ENCODE measurements around the gene RNASET2. TPM values are rescaled to one million over a fixed set of nuclear protein-coding genes. Genes with fewer than 3 reads are reported as not detected.

RNASET2 gene
- total RNA-seq, 2 donors from 2014 or later: 24.2 to 33.1 TPM

DNA sequence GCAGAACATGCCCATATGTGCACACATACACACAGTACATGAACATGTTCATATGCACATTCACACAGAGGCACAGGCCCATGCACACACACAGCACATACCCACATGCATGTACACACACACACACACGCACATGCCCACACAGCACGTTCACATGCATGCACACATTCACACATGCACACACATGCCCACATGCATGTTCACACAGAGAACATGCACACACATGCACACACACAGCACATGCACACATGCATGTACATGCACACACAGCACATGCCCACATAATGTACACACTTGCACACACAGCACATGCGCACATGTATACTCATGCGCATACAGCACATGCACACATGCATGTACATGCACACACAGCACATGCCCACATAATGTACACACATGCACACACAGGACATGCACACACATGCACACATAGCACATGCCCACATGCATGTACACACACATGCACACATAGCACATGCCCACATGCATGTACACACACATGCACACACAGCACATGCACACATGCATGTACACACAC lies 25.9 kb downstream of the RNASET2 start:
- no peaks in the 10 kb centered on the region for H3K4me1 ChIP-seq
- TF ChIP-seq, protein P1, sequence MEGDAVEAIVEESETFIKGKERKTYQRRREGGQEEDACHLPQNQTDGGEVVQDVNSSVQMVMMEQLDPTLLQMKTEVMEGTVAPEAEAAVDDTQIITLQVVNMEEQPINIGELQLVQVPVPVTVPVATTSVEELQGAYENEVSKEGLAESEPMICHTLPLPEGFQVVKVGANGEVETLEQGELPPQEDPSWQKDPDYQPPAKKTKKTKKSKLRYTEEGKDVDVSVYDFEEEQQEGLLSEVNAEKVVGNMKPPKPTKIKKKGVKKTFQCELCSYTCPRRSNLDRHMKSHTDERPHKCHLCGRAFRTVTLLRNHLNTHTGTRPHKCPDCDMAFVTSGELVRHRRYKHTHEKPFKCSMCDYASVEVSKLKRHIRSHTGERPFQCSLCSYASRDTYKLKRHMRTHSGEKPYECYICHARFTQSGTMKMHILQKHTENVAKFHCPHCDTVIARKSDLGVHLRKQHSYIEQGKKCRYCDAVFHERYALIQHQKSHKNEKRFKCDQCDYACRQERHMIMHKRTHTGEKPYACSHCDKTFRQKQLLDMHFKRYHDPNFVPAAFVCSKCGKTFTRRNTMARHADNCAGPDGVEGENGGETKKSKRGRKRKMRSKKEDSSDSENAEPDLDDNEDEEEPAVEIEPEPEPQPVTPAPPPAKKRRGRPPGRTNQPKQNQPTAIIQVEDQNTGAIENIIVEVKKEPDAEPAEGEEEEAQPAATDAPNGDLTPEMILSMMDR (IDR thresholded peaks at IDR 0.05): no peak
- H3K4me3 ChIP-seq: no peak overlapping the region
- H3K9me3 ChIP-seq: no peaks in the 10 kb centered on the region
- H3K27me3 ChIP-seq: no peaks in the 10 kb centered on the region
- peaks cover 9% of the 10 kb centered on the region for H3K36me3 ChIP-seq
- no peak overlapping the region for H3K27ac ChIP-seq
- no peak for DNase-seq (ENCODE audit: low spot score)

DNA sequence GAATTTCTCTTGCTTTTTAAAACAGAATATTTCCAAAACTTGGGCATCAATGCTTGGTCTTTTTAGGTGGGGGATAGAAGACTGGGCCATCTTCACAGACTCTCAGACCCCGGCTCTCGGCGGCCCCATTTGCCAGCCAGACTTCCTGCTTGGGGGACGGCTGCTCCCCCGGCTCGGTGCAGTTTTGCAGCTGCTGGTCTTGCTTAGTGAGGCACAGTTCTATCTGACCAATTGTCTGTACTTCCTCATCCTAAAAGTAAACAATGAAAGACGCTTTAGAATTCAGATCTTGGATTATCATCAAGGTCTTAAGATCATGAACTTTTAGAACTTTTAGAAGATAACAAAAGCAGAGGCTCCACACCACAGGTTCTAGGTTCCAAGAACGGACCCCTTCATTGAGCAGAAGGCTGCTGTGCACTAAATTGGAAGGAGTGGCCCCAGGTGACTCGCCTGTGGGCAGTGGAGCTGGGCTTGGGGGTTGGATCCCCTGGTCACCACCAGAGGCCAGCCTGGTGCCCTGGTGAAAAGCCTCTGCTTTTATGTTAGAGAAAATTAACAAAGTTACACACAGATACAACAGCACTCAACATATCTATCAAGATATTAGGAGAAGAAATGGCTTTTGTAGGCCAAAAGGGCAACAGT lies 26.7 kb downstream of the RNASET2 start:
- no peak for DNase-seq (ENCODE audit: low spot score)
- H3K4me3 ChIP-seq: no peak overlapping the region
- peak overlapping the region; percentile 5 to 44 for H3K27ac ChIP-seq
- peaks cover 9% of the 10 kb centered on the region for H3K36me3 ChIP-seq
- H3K4me1 ChIP-seq: no peaks in the 10 kb centered on the region
- no peaks in the 10 kb centered on the region for H3K9me3 ChIP-seq
- TF ChIP-seq, protein P1 (IDR thresholded peaks at IDR 0.05): no peak
- H3K27me3 ChIP-seq: no peaks in the 10 kb centered on the region

DNA sequence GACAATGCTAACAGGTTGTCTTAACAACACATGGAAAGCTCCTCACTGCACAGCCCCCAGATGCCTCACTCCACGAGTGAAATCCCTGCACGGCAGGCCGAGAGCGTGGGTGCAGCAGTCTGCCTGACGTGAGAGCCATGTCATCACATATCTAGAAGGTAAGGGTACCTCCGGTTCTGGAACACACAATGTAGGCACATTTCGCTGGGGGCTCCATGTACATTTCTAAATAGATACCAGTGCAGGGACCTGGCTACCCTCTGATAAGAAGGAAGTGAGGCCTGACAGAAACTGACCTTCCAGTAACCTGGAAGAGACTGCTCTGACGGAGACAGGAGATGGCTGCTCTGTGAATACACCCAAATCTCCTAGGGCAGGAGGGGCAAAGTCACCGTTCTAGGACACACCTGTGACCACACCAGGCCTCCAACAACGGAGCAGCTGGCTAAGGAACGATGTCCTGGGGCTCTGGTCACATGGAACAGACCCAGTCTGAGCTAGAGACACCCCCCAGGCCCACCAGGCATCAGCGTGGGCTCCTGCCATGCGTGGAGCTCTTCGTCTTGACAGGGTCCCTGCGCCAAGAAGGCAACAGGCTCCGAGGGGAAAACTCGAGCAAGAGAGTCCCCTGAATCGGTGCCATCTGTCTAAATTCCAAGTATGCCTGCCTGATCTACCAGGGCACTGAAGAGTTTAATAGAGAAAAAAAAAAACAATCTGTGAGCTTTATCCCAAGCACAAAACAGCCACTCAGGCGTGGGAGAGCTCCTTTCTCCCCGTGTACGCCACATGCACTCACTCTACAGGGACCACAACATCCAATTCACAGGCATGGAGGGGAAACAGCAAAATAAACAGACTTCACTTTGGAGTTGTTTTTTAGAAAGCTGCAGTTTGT lies 27.5 kb downstream of the RNASET2 start:
- Histone ChIP-seq H3K27me3 (no peaks in the 10 kb centered on the region), H3K9me3 (no peaks in the 10 kb centered on the region), H3K36me3 (peaks cover 9% of the 10 kb centered on the region), H3K4me3 (no peak overlapping the region), H3K4me1 (no peaks in the 10 kb centered on the region), H3K27ac (peak overlapping the region; percentile 5 to 44)
- DNase-seq (ENCODE audit: low spot score): no peak
- TF ChIP-seq, protein P1 (IDR thresholded peaks at IDR 0.05): no peak

DNA sequence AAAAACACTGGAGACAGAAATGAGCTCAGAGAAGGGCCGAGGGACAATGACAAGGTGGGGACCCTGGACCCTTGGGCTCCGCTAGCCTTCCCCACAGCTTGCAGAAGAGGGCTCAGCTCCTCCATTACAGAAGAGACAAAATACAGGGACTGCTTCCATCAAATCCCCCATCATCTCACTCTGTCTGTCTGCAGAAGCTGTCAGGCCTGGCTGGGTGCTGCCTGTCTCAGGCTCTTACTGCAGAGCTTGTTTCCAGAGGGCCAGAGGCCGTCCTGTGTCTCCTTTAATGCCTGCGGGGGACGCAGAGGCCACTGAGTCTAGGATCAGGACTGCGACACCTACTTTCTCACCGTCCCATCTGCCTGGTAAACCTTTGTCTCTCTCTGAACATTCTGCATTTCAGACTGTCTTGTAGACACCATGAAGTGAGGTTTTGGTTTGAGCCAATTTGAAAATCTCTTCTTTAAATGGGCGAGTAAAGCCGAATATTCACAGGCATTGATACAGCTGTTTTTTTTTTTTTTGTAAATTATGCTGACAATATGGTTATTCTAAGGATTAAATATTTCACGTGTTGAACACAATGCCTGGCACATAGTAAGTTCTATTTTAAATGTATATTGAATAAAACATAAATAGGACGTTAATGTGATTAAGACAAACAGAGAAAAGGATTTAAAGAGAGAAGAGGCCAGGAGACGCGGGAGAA lies 28.3 kb downstream of the RNASET2 start:
- TF ChIP-seq, protein P1 (IDR thresholded peaks at IDR 0.05): no peak
- no peaks in the 10 kb centered on the region for H3K27me3 ChIP-seq
- peak overlapping the region; percentile 5 to 44 for H3K27ac ChIP-seq
- H3K9me3 ChIP-seq: no peaks in the 10 kb centered on the region
- H3K4me1 ChIP-seq: no peaks in the 10 kb centered on the region
- peaks cover 9% of the 10 kb centered on the region for H3K36me3 ChIP-seq
- H3K4me3 ChIP-seq: no peak overlapping the region
- DNase-seq (ENCODE audit: low spot score): no peak

DNA sequence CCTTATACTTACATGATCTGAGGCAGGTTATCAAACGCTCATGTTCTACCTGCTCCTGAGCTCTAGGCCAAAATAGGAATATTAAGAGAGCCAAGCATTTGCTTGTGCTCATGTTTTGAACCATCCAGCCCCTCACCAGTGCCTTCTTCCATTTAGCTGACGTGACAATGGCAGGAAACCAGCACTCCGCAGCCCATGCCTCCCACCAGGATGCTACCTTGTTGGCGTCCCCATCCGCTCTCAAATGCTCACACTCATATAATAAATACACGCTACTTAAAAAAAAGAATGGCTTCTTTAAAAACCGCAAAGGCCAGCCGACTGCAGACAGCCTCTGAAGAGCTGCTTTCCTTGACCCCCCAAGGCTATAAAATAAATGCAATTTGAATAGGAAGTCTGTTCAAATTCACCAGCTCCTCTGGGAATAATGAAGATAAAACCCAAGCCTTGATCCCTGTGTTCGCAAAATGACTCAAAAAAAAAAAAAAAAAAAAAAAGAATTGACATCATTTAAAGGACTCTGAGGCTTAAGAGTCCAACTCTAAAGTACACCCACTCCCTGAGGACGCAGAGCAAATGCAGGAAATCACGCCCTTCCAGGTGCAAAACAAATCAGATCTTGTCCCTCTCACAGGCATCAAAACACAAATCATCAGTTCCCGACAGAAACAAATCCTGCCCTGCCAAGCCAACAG lies 29.0 kb downstream of the RNASET2 start:
- Histone ChIP-seq H3K27me3 (no peaks in the 10 kb centered on the region), H3K27ac (peak overlapping the region in 1 of 2 donors; percentile 5), H3K36me3 (peaks cover 9% of the 10 kb centered on the region), H3K4me3 (no peak overlapping the region), H3K4me1 (no peaks in the 10 kb centered on the region), H3K9me3 (no peaks in the 10 kb centered on the region)
- DNase-seq (ENCODE audit: low spot score): no peak
- TF ChIP-seq, protein P1 (IDR thresholded peaks at IDR 0.05): no peak

Data from right atrium auricular region (tissue), 2 donors.